ENCODE results near the gene LMOD2.
"Not testable (repeated sequence)": the region's sequence is repeated elsewhere in the genome, so short reads cannot be mapped to it uniquely, and the experiment has no call there.

The LMOD2 gene, protein sequence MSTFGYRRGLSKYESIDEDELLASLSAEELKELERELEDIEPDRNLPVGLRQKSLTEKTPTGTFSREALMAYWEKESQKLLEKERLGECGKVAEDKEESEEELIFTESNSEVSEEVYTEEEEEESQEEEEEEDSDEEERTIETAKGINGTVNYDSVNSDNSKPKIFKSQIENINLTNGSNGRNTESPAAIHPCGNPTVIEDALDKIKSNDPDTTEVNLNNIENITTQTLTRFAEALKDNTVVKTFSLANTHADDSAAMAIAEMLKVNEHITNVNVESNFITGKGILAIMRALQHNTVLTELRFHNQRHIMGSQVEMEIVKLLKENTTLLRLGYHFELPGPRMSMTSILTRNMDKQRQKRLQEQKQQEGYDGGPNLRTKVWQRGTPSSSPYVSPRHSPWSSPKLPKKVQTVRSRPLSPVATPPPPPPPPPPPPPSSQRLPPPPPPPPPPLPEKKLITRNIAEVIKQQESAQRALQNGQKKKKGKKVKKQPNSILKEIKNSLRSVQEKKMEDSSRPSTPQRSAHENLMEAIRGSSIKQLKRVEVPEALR
- total RNA-seq, result 0 reads per million in 2 experiments

GRCh38 chr7:123655614-123656013 lies at the start of gene LMOD2:
LMOD2 (plus strand) TSS chr7:123655866; CDS start chr7:123655964, 98 bp downstream.
- DNase-seq (ENCODE audit: low read depth), result no peak

DNA sequence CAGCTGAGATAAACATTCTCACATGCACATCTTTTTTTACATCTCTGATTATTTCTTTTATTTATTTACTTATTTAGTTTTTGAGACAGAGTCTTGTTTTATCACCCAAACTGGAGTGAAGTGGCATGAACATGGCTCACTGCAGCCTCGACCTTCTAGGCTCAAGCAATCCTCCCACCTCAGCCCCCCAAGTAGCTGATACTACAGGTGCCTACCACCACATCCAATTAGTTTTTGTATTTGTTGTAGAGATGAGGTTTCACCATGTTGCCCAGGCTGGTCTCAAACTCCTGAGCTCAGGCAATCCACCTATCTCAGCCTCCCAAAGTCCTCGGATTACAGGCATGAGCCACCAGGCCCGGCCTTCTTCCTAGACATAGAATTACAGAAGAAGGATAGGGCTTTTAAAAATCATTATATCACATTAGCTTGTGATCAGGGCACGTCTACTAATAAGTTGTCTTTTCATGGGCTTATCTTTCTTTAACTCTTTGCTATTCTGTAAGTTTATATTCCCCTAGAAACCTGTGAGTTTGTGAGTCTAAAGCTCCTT lies 48.2 kb upstream of the LMOD2 start:
- no peak for DNase-seq (ENCODE audit: low read depth)

GRCh38 chr7:123608991-123609882 lies 46.4 kb upstream of the LMOD2 start:
- no peak for DNase-seq (ENCODE audit: low read depth)

- DNase-seq (ENCODE audit: low read depth), result no peak
Measured at GRCh38 chr7:123609883-123610239, 45.8 kb upstream of the LMOD2 start.

DNA sequence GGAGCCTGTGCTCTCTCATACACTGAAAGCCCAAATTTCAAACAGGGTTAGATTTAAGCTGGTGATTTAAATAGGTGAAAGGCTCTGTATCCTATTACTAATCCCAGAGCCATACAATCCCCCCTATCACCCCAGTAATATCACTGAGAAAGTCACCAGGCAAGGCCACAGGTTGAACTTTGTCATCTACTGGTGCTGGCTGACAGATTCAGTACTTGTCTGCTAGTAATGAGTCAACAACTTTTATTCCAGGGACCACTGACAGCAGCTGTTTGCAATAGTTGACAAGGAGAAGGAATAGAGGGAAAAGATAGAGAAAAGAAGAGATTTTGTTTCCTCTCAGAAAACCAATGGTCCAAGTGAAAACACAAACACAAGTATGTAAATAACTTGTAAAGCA lies 43.6 kb upstream of the LMOD2 start:
- DNase-seq (ENCODE audit: low read depth), result no peak

DNA sequence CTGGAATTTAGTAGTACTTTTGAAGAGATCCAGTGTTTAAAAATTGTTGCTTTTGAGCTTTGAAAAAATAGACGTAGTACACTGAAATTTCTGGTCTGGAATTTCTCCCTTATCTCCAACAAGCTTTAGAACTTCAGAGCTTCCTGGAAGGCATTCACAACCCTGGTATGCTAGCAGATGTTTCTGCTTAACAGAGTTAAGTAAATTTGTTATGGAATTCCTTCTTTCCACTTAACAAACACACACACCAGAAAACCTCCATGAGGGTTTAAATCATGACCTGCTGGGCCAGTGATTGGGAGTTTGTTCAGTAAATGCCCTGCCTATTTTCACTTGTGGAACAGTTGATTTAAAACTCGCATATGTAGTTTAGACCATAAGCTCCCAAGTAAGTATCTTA lies 40.3 kb upstream of the LMOD2 start:
- no peak for DNase-seq (ENCODE audit: low read depth)

- DNase-seq (ENCODE audit: low read depth), result no peak
Measured at GRCh38 chr7:123616223-123616622, 39.4 kb upstream of the LMOD2 start.

DNA sequence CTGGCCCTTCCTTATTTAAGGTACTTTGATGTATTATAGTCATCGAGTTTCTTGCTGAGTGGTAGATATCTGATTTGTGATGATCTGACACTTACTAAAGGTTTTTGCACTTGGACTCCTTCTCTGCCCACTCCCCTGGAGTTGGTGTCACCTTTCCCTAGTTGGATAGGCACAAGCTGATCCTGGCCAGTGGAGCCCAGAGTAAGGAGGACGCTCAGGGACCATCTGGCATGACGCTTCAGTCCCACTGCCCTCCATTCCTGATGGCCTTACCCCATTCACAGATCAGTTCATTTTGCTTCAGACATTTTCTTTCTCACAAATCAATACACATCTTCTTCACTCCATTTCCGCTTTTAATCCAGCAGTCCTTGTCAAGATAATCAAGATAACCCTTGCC lies 34.0 kb upstream of the LMOD2 start:
- no peak for DNase-seq (ENCODE audit: low read depth)

DNA sequence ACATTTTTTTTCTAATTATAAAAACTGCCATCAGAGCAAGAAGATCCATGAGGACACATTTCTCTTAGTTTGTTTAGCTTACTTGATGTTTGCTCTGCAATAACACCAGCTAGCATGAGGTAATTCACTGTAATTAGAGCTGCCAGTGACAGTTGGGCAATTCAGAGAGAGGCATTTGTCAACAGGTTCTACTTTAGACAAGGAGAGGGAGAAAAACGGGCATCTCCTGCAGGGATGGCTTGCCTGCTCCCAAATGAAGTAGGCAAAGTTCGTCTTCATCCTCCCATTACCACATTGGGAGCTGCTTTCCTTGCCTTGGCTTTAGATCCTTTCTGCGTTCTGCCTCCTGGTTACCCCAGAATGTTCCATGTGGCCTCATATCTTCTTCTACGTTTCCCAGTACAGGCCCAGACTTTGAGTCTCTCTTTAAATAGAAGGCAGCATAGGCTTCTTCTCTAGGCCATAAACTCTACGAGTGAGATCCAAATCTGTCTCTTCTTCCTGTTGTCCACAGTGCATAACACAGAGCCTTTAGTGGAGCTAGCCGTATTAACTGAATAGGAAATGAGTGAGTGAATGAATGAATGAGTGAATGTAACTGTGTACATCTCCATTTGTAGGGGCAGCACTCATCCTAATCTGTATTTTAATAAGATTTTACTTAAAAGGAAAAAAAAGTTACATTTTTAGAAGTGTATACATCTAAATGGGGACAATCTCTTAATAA lies 32.8 kb upstream of the LMOD2 start:
- DNase-seq (ENCODE audit: low read depth), result no peak

DNA sequence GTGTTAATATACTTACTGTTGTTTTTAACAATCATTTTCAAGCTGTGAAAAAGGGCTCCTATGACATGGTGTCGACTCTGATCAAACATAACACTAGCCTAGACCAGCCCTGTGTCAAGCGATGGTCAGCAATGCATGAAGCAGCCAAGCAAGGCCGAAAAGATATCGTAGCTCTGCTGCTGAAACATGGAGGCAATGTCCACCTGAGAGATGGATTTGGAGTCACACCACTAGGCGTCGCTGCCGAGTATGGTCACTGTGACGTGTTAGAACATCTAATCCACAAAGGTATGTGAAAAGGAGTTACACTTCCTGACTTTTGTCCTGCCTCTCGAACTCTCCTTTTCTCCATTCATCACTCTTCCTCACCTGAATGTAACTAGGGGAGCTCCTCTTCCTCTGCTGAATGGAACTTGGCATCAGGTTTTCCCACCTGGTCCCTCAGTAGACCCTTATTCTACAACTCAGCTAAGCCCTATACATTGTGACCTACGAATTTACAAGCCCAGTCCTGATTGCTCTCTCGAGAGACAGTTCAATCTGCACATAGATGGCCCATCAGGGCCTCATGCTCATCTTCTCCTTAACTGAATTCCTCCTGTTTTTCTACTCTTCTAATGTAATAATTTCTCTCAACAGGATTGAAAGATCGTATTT lies 31.0 kb upstream of the LMOD2 start:
- DNase-seq (ENCODE audit: low read depth), result peak; percentile 30

- no peak for DNase-seq (ENCODE audit: low read depth)
Measured at GRCh38 chr7:123625254-123625653, 30.4 kb upstream of the LMOD2 start.

DNA sequence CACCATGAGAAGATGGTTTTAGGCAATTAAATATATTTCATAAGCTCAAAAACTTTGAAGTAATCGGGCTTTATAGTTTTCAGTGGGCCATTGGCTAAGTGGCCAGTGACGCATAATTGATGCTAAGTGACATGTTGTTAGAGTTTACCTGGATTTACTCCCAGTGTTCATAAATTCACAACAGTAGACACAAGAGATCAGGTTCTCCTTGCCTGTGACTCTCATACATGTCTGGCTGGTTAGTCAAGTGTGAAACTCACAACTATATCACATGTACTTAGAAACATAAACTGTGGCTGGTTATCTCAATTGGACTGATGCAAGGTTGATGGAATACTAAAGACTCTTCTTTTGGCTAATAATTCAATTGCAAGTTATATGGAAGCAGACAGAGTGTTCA lies 27.8 kb upstream of the LMOD2 start:
- no peak for DNase-seq (ENCODE audit: low read depth)

DNA sequence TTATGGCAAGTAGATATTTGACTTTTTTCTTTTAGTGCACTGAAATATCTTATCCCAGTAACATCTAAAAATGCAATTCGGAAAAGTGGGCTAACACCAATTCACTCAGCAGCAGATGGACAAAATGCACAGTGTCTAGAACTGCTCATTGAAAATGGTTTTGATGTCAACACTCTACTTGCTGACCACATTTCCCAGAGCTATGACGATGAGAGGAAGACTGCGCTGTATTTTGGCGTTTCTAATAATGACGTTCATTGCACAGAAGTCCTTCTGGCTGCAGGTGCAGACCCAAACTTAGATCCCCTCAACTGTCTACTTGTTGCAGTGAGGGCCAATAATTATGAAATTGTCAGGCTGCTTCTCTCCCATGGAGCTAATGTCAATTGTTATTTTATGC lies 26.8 kb upstream of the LMOD2 start:
- no peak for DNase-seq (ENCODE audit: low read depth)

- no peak for DNase-seq (ENCODE audit: low read depth)
Measured at GRCh38 chr7:123629281-123629680, 26.4 kb upstream of the LMOD2 start.

DNA sequence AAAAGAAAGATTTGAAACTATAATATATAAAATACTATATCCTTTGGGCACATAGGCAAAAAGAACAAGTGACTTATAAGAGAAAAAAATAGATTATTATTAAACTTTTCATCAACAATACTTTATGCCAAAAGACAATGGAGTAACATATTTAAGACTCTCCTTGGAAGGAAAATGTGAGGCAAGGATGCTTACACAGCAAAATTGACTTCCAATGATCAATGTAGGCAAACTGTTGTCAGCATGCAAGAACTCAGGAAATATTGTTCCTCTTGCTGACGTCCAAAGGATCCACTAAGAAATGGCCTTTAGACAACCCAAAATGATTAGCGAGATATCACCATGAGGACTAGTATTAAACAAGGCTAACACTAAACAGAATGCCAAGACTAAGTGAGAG lies 22.9 kb upstream of the LMOD2 start:
- no peak for DNase-seq (ENCODE audit: low read depth)

DNA sequence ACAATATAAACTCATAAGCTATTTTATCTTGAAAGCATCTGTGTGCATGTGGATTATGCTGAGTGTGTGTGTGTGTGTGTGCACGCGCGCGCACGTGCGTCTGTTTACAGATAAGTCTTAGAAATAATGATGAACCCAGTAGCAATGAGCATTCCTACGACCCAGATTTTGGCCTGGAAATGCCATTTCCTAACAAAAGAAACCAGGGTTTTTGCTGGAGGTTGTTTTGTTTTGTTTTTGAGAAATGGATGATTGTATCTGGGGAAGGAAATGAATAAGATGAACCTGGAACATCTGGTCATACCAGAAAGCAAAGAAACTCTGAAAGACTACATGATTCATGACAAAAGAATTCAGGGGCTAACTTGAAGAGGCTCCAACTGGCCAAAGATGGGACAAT lies 22.1 kb upstream of the LMOD2 start:
- DNase-seq (ENCODE audit: low read depth), result no peak

GRCh38 chr7:123634011-123634573 lies 21.6 kb upstream of the LMOD2 start:
- DNase-seq (ENCODE audit: low read depth), result not testable (repeated sequence)

GRCh38 chr7:123635551-123636359 lies 19.9 kb upstream of the LMOD2 start:
- no peak for DNase-seq (ENCODE audit: low read depth)

DNA sequence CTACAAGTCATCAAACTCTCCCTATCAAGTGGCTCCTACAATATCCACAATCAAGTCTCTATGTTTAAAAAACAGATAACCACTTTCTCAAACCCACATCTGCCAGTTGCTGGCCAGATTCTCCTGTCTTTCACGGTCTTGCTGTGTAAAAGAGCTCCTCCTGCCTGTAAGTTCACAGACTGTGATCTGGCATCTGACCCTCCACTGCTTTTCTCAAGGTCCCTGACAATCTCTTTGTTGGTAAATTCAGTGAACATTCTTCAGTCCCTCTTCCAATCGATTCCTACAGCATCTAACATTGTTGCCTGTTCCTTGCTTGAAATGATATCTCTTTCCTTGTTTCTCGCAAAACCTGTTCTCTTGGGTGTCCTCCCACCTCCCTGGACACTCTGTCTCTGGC lies 18.5 kb upstream of the LMOD2 start:
- no peak for DNase-seq (ENCODE audit: low read depth)

GRCh38 chr7:123637878-123638277 lies 17.8 kb upstream of the LMOD2 start:
- DNase-seq (ENCODE audit: low read depth), result no peak
